Putamen (tissue), 1 donor: ENCODE data around the gene FAM171A1.
"Not testable (repeated sequence)": the region's sequence is repeated elsewhere in the genome, so short reads cannot be mapped to it uniquely, and the experiment has no call there.

Source experiments
- DNase-seq: peaks from one replicate; pipeline ENCODE4 v3.0.0-alpha.2; 2016; ENCODE audit warnings: low spot score

FAM171A1 gene

DNA sequence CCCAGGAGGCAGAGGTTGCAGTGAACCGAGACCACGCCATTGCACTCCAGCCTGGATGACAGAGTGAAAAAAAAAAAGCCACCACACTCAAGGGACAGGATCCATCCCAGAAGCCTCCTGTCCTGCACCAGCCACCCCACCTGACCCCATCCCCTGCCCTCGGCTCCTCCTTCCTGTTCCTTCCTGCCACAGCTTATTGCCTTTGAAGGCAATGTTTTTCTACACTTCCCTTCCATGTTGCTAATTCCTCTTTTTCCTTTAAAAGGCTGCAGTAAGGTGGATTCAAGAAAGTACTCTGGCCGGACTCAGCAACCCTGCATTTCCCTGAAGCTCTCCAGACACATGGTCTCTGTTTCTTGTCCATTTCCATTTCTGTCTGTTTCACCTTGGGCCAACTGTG is 80.9 kb downstream of the FAM171A1 start:
- DNase-seq = no peak

DNA sequence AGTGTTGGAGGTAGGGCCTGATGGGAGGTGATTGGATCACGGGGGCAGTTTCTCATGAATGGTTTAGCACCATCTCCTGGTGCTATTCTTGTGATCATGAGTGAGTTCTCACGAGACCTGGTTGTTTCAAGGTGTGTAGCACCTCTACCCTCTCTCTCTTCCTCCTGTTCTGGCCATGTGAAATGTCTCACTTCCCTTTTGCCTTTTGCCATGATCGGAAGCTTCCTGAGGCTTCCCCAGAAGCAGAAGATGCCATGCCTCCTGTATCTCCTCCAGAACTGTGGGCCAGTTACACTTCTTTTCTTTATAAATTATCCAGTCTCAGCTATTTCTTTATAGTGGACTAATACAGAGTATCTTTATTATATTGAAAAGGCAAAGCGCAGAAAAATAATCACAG is 90.1 kb downstream of the FAM171A1 start:
- no peak for DNase-seq

DNA sequence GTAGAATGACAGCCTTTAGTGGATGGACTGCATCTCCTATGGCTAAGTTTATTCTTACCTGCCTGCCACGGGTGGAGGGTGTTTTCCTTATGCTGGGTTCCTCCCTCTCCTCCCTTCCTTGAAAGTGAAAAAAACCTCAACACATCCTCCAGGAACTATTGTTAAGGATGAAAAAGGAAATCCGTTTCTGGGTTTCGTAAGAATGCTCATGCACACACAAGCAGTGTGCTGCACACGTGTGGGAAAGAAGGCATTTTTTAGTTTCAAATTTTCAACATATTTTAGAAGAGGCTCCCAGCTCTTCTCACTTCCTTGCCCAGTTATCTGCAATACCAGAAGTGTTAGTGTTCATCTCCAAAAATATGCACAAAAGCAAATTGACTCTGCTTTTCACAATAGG is 90.6 kb downstream of the FAM171A1 start:
- no peak for DNase-seq

DNA sequence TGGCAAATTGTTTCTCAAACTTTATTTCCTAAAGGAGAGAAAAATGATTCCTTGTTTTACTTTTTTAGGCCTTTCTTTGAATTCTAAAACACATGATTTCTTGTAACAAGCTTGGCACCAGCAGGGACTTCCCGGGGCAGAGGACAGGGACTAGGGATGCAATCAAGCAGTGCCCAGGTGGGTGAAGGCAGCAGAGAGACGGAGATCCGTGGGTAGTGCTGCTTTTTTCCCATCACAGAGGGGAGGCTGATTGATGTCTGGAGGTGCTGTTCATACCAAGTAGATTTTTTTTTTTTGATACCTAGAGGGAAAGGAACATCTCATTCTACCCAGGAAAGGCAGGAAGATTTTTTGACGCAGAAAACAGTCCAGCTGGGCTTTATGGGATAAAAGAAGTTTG is 91.9 kb downstream of the FAM171A1 start:
- no peak for DNase-seq

DNA sequence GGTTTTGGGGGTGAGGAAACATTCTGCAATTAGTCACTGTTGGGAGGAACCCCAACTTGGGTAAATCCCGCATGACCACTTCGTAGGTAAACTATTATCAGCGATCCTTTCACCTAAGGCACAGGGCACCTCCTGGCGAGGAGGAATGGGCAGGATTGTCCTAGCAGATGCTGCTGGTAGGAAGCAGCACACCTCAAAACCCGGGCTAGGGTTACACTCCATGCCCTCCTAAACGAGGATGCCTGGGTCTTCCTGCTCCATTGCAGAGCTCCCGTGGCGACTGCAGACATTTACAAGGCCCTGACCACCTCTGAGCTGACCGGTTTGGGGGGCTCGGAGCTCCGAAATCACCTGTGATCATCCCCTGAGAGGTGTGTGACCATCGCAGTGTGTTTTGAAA is 92.3 kb downstream of the FAM171A1 start:
- no peak for DNase-seq

DNA sequence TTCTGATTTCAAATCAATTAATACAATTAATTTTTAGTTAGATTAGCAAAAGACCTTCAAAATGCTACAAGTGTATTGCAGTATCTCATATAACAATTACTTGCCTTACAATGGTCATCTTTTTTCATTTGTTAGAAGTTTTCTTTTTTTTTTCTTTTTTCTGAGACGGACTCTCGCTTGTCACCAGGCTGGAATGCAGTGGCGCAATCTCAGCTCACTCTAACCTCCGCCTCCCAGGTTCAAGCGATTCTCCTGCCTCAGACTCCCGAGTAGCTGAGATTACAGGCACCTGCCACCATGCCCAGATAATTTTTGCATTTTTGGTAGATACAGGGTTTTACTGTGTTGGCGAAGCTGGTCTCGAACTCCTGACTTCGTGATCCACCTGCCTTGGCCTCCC is 95.0 kb downstream of the FAM171A1 start:
- DNase-seq = not testable (repeated sequence)

DNA sequence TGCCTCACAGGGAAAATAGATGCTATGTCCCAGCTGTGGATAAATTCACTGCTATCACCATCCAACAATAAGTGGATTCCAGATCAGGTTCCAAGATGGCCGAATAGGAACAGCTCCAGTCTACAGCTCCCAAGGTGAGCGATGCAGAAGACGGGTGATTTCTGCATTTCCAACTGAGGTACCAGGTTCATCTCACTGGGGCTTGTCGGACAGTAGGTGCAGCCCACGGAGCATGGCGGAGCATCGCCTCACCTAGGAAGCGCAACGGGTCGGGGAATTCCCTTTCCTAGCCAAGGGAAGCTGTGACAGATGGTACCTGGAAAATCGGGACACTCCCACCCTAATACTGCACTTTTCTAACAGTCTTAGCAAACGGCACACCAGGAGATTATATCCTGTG is 101.3 kb downstream of the FAM171A1 start:
- not testable (repeated sequence) for DNase-seq

DNA sequence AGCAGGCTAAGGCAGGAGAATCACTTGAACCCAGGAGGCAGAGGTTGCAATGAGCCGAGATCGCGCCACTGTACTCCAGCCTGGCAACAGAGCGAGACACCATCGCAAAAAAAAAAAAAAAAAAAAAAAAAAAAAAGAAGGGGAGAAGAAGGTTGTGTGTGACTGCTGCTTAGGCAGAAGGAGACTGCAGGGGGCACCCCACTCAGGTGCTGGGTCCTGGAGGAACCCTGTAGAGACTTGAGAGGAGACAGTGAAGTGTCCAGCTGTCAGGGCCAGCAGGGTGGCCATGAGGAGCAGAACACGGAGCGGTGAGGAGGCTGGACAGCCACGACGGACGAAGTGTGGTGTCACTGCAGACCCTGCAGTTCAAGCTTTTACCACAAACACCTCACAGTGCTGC is 103.6 kb downstream of the FAM171A1 start:
- no peak for DNase-seq

DNA sequence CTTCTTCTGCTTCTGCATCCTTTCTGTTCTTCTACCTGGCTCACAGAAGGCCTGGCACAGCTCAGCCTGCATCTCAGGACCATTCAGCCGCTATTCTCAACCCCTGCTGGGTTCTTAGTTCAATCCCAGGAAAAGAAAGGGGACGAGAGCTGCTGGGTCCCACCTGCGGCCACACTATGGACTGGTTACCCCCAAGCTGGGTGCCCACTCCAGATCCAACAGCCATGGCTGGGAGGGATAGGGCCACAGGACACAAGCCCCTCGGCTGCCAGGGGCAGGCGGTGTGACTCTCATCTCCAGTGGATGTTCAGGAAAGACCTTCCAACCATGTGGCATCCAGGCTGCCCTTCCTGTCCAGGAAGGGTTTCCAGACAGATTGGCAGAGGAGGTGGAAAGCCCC is 105.0 kb downstream of the FAM171A1 start:
- DNase-seq = no peak

DNA sequence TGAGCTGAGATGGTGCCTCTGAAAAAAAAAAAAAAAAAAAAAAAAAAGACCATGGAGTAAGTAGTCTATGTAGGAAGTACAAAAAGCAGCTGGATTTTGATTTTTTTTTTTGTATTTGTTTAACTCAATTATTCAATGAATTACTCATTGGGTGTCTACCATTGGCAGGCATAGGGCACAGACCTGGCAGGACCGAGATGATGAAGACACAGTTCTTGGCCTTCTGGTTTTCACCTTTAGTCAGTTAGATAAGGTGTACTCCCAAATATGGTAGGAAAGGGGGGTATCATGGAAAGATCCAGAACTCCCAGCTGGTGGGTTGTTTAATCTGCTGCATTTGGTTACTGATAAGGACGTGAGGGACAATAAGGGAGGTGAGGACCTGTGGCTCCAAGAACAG is 105.5 kb downstream of the FAM171A1 start:
- no peak for DNase-seq

DNA sequence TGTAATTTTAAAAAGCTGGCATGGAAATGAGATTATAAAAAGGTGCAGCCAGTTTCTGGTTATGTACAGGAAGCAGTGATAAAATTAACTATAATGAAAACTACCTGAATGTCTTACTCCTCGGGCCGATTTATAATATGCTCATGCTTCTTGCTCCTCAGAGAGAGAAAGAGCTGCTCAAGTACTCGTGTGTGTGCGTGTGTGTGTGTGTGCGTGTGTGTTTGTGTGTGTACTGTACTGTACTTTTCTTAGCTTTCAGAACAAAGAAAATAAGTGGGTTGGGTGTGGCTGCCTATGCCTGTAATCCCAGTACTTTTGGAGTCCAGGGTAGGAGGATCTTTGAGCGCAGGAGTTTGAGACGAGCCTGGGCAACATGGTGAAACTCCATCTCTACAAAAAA is 106.0 kb downstream of the FAM171A1 start:
- no peak for DNase-seq

DNA sequence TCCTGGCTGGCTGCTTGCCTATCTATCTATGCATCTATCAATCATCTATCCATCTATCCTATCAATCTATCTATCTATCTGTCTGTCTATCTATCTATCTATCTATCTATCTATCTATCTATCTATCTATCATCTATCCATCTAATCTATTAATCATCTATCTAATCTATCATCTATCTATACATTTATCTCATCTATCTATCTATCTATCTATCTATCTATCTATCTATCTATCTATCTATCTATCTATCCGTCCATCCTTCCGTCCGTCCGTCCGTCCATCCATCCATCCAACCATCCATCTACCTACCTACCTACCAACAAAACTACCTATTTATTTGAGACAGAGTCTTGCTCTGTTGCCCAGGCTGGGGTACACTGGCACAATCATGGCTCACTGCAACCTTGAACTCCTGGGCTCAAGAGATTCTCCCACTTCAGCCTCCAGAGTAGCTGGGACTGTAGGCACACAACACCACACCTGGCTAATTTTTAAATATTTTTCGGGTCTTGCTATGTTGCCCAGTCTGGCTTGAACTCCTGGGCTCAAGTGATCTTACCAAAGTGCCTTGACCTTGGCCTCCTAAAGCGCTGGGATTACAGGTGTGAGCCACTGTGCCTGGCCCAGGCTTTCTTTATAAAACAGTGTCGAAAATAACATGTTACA is 107.3 kb downstream of the FAM171A1 start:
- DNase-seq = no peak

DNA sequence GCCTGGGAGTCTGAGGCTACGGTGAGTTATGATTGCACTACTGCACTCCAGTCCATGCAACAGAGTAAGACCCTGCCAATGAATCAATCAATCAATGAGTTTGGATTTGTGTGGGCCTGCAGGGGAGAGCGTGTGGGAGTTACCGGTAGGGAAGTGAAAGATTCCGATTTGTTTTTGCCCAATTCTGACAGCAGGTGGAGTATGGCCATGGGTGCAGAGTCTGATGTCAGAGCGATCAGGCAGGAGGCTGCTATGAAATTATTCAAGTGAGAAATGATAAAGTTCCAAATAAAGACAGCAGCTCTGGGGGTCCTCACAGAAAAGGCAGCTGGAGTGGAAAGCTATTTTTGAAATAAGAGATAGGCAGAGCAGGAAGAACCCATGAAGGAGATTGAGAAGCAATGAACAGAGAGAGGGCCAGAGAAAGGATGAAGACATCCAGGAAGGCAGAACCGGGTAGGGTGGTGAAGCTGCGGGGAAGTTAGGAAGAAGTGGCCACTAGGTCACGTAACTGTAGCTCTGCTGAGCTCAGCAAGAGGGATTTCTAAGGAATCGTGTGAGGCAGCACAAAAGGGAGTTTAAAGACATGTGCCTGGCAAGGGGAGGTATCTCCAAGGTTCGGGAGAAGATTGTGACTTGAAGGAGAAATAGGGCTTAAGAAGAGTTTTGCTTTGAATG is 108.9 kb downstream of the FAM171A1 start:
- peak; percentile 57 for DNase-seq

DNA sequence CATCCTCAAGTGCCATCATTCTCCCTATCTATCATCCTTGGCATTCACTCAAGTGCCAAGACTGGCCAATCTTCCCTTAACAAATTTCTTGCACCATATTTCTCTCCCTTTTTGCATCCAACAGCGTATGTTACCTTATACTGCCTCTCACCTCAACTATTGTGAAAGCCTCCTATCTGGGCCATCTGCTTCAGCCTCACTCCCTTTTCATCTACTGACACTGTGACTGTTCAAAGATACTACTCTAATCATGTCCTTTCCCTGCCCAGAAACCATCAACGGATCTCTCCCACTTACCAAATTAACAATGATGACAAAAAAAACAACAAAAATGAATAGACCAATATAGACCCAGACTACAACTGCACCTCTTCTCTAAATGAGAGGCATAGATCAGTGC is 112.0 kb downstream of the FAM171A1 start:
- no peak for DNase-seq

DNA sequence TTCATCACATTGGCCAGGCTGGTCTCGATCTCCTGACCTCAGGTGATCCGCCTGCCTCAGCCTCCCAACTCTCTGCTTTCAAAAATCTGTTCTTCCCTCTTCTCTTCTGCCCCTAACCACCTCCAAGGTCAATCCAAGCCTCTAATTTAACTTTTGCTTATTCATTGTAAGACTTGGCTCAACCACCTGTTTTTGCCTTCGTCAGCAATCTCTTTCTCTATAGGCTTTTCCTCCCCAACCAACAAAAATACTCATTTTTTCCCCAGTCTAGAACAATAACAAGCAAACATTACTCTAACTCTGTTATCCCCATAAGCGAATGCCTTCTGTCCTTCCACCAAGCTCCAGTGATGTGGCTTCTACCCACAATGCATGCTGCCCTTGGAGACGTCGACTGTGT is 112.8 kb downstream of the FAM171A1 start:
- DNase-seq = no peak

DNA sequence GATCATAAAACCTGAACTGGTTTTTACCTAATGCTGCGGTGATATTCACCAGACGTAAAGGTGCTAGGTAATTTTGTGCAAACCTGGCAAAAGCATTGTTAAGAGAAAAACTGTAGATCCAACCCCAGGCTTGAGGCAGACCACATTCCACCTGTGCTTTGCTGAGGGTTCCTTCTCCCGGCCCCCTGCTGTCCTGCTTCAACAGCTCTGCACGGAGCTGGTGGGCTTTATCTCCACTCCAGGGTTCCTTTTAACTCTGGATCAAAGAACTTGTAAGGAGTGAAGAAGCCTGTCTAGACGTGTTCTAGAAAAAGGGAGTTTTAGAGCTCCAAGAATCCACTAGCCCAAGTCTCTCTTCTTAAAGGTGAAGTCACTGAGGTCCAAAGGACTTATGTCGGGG is 115.1 kb downstream of the FAM171A1 start:
- DNase-seq = no peak

DNA sequence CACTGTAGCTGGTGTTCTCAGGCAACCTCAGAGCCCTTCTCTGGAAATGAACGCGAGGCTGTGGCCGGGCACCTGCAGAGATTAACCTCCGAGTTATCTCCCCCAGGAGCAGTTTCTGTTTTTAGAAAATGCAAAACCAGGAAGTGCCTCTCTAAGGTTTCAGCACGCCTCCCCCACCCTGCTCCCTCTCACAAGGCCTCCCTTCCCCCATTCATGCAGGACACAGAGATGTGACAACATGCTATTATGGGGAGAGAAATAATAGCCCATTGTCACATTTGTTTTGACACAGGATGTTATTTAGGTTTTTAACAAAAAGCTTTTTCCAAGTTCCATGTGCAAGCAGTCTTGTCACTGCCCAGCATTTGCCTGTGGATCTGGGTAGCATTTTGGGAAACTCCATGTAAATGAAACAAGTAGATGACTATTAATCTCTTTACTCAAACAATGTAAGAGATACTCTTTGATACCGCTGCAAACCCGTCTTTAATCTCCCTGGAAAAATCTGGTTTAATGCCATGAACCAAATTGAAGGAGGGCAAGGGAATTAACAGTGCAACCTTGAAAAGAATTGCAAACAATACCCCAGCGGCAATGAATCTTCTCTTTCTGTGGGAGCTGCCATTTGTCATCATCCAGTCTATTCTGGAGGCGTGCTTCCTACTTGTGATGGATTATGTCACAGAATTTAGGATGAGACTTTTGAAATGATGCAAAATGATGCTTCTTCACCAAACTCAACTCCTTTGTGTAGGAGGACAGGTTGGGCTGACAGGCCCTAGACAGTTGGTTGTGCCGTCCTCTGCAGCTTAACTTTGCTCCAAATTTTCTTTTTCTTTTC is 116.1 kb downstream of the FAM171A1 start:
- DNase-seq = peak; percentile 87

DNA sequence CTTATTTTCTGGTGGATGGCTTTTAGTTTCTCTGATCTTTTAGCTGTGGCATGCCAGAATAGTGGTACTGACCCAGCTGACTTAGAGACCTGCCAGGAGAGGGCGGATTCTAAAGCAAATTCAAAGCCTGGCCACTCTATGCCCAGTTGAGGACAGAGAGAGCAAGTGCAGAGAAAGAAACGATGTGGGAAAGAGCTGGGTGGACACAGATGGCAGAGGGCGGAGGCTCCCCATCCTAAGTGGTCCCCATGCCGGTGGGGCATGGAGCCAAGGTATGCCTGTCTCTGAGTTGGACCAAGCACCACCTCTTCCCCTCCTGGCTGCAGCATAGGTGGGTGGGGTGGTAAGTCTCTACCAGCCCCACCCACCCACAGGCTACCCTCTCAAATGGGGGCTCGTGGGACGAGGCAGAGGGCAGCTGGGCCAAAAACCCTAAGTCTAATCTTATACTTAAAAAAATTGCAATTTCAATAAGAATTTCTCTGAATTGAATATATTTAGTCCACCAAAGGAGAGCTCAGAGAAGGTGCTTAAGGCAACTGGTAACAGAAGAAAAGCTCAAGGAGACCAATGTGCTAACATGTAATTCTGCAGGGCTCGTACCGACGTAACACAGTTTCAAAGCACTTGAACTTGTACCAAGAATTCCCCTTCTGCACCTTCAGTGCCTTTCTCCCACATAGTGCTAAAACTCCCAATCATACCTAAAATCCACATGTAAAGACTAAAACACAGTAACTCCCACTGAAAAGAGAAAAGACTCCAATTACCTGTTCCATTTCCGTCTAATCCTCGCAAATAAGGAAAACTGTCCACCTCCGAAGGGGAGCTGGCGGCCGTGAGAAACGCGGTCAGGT is 116.9 kb downstream of the FAM171A1 start:
- DNase-seq = peak; percentile 67

DNA sequence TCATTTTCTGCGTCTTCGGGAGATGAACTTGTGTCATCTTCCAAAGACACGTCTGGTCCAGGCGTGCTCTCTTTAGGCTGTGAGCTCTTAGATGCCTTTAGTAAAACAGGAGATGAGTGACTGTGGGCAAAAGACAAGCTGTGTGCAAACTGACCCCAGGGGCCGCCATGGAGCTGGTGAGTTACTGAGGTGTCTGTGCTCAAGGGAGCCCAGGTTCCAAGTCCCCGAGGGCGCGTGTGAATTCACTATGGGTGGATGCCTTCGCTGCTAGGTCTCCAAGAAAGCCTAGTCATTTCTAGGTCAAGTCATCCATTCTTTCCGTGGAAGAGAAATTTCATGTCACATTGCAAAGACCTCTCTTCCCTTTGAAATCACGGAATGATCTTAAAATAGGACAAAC is 118.7 kb downstream of the FAM171A1 start:
- DNase-seq = peak; percentile 52

DNA sequence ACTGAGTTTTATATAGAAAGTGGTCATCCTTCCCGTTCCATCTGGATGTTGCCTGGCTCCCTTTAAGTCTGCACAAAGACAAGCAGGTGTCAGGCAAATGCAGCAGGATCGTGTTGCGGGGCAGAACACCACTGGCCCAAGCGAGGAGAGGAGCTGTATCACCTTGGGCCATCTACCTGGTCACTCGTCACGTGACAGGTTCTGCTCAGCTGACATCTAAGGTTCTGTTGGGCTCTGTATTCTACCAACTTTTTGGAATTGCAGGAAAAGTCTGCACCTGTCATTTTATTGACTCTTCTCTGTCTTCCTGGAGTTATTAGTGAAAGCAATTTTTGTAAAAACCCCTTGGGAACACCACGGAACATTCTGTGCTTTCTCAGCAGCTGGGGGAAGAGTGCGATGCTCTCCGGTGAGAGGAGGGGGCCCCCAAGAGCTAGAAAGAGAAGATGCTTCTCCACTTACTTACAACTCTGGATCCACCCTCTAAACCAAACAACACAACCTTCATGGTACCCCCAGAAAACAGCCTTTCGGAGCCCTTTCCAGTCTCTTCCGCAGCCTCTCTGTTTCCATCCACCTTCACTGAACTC is 119.2 kb downstream of the FAM171A1 start:
- DNase-seq = no peak

DNA sequence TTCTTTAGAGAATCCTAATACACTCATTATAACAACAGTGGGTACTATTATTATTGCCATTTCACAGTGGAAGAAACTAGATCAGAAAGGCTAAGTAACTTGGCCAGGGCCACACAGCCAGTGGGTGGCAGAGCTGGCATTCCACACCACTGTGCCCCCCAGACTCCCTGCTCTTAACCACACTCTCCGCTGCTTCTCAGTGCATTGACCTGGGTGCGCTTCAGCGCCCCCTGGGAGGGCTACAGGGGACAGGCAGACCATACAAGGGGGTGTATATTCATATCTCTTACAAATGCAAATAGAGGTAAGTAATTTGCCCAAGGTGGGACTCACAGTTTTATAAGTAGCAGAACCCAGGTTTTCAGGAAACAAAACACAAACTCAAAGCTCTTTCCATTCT is 125.6 kb downstream of the FAM171A1 start:
- DNase-seq = no peak
